Left lung (tissue), 10 donors: ENCODE measurements around the gene GAS6. TPM values are rescaled to one million over a fixed set of nuclear protein-coding genes. Genes with fewer than 3 reads are reported as not detected.

Source experiments
- ATAC-seq: fragments of 200-7000 bp; cut with Tn5 transposase; one replicate; pipeline ENCODE4 v1.9.1; 2020; ENCODE audit warnings: moderate library complexity
- DNase-seq, 4 donors: peaks; one replicate each; pipeline ENCODE4 v3.0.0-alpha.2; 2013 to 2020
- H3K27ac ChIP-seq, 2 donors: fragments of 200-600 bp; sonication (generic) in 1 of 2; one replicate each; pipeline versions ENCODE4 v1.5.0 to v1.8.0; 2020 to 2021
- H3K27me3 ChIP-seq, 2 donors: fragments of 200-600 bp; sonication (generic) in 1 of 2; one replicate each; pipeline versions ENCODE4 v1.5.0 to v1.8.0; 2020 to 2021
- H3K36me3 ChIP-seq, 2 donors: fragments of 200-600 bp; sonication (generic) in 1 of 2; one replicate each; pipeline versions ENCODE4 v1.5.0 to v1.8.0; 2020 to 2021
- H3K4me1 ChIP-seq, 2 donors: fragments of 200-600 bp; one replicate each; pipeline ENCODE4 v1.8.0; 2021
- H3K4me3 ChIP-seq, 2 donors: fragments of 200-600 bp; sonication (generic) in 1 of 2; one replicate each; pipeline versions ENCODE4 v1.5.0 to v1.8.0; 2020 to 2021; ENCODE audit warnings: mild to moderate bottlenecking in 1 of 2
- H3K9me3 ChIP-seq, 2 donors: fragments of 200-600 bp; sonication (generic) in 1 of 2; one replicate each; pipeline versions ENCODE4 v1.5.0 to v1.8.0; 2020 to 2021
- CTCF ChIP-seq, 2 donors: fragments of 200-600 bp; sonication (generic) in 1 of 2; IDR thresholded peaks; one replicate each; pipeline versions ENCODE4 v1.5.0 to v1.8.0; 2021; ENCODE audit warnings: antibody characterized with exemption in 2 of 2
- intact Hi-C, 2 donors: fragments of 100-400 bp; cut with DNase I; formaldehyde crosslinking; loops; one replicate each; pipeline versions ENCODE4 v1.11.2 to v1.14.2; 2022
- polyA plus RNA-seq, 6 donors: library from polyadenylated mRNA; unstranded; fragments of 120-200 nt; gene quantifications; one replicate each; pipeline ENCODE4 v1.2.1, GENCODE V29; 2013; ENCODE audit not compliant: insufficient read length in 6 of 6
- total RNA-seq, 2 donors: library from RNA; stranded (reverse); fragmentation: NEBNext Ultra II Directional; extraction: Animal tissue kit (Norgen Biotek cat#: 25700); gene quantifications; one replicate each; pipeline ENCODE4 v1.2.1, GENCODE V29; 2021
- donor health status: DM: no; HTN: yes; CAD: no.
- donor health status: DM: no; HTN: no; CAD: no.

GAS6 gene
- total and polyA plus RNA-seq, 8 donors, result 24.8 to 169 (median 33.5) TPM

GRCh38 chr13:113907635-113908617 lies 44.0 kb upstream of the GAS6 start:
- Histone ChIP-seq H3K4me3 (no peak overlapping the region), H3K36me3 (no peaks in the 10 kb centered on the region), H3K9me3 (no peaks in the 10 kb centered on the region), H3K4me1 (peaks cover 0 to 2% of the 10 kb centered on the region in 2 donors), H3K27ac (no peak overlapping the region), H3K27me3 (peaks cover 0 to 30% of the 10 kb centered on the region in 2 donors)
- ATAC-seq (no peak), DNase-seq (no peak)
- intact Hi-C loops, result no loop called here
- TF ChIP-seq CTCF (IDR thresholded peaks at IDR 0.05), result no peak

- Histone ChIP-seq H3K4me3 (no peak overlapping the region), H3K27ac (no peak overlapping the region), H3K4me1 (peaks cover 0 to 2% of the 10 kb centered on the region in 2 donors), H3K27me3 (peaks cover 0 to 30% of the 10 kb centered on the region in 2 donors), H3K9me3 (no peaks in the 10 kb centered on the region), H3K36me3 (no peaks in the 10 kb centered on the region)
- ATAC-seq, result no peak
- intact Hi-C loops, result no loop called here
- TF ChIP-seq CTCF (IDR thresholded peaks at IDR 0.05), result no peak
- no peak for DNase-seq
Measured at GRCh38 chr13:113906571-113906970, 42.7 kb upstream of the GAS6 start.

- no peak for TF ChIP-seq CTCF (IDR thresholded peaks at IDR 0.05)
- peaks cover 0 to 2% of the 10 kb centered on the region in 2 donors for H3K4me1 ChIP-seq
- intact Hi-C loops, result no loop called here
- no peak overlapping the region for H3K27ac ChIP-seq
- H3K27me3 ChIP-seq, result peaks cover 0 to 25% of the 10 kb centered on the region in 2 donors
- H3K4me3 ChIP-seq, result no peak overlapping the region
- no peak for DNase-seq
- H3K9me3 ChIP-seq, result no peaks in the 10 kb centered on the region
- ATAC-seq, result no peak
- H3K36me3 ChIP-seq, result no peaks in the 10 kb centered on the region
Measured at GRCh38 chr13:113905942-113906341, 42.1 kb upstream of the GAS6 start.

- ATAC-seq (no peak), DNase-seq (no peak)
- H3K4me1 ChIP-seq, result peaks cover 0 to 2% of the 10 kb centered on the region in 2 donors
- TF ChIP-seq CTCF (IDR thresholded peaks at IDR 0.05), result no peak
- no peak overlapping the region for H3K27ac ChIP-seq
- H3K9me3 ChIP-seq, result no peaks in the 10 kb centered on the region
- no peak overlapping the region for H3K4me3 ChIP-seq
- H3K27me3 ChIP-seq, result peaks cover 0 to 20% of the 10 kb centered on the region in 2 donors
- no peaks in the 10 kb centered on the region for H3K36me3 ChIP-seq
- intact Hi-C loops, result no loop called here
Measured at GRCh38 chr13:113905018-113905417, 41.1 kb upstream of the GAS6 start.

GRCh38 chr13:113904411-113904810 lies 40.5 kb upstream of the GAS6 start:
- H3K36me3 ChIP-seq, result no peaks in the 10 kb centered on the region
- intact Hi-C loops, result no loop called here
- peak; percentile 85 for ATAC-seq

More at GRCh38 chr13:113904411-113904810, 40.5 kb upstream of the GAS6 start:
- Histone ChIP-seq H3K4me3 (no peak overlapping the region), H3K27me3 (peaks cover 0 to 15% of the 10 kb centered on the region in 2 donors), H3K27ac (no peak overlapping the region), H3K4me1 (peaks cover 0 to 2% of the 10 kb centered on the region in 2 donors), H3K9me3 (no peaks in the 10 kb centered on the region)
- no peak for DNase-seq
- peak; percentile 33 to 42 for TF ChIP-seq CTCF (IDR thresholded peaks at IDR 0.05)
